Activated CD8-positive, alpha-beta T cell treated with anti-CD3 and anti-CD28 coated beads, Interleukin-2, amount 10 ng/mL, durations not matched to agents 7 days and 5 days (primary cell): ENCODE data around the gene ZNF836. TPM values are rescaled to one million over a fixed set of nuclear protein-coding genes. Genes with fewer than 3 reads are reported as not detected.
A peak's percentile ranks its signal among the peaks of the same experiment; 100 is the strongest.

Source experiments
- ATAC-seq: fragments of 150-1000 bp; cut with Tn5 transposase; one replicate; pipeline ENCODE4 v1.10.0; 2021; ENCODE audit warnings: moderate library complexity
- CTCF ChIA-PET: fragments of 350-600 bp; sonication (Branson Sonifier 250); formaldehyde crosslinking; loops from one replicate; lab custom pipeline; 2021; ENCODE audit warnings: antibody characterized with exemption; lab: Charles Lee
- POLR2A ChIA-PET: fragments of 350-600 bp; sonication (Branson Sonifier 250); formaldehyde crosslinking; loops from one replicate; lab custom pipeline; 2021; ENCODE audit warnings: antibody characterized with exemption; lab: Charles Lee
- DNase-seq: peaks from one replicate; pipeline ENCODE4 v3.0.0-alpha.2; 2020
- H3K27ac Mint-ChIP-seq: one replicate; pipeline ENCODE4 v1.8.0; 2021; ENCODE audit warnings: mild to moderate bottlenecking, mixed read lengths
- H3K27me3 Mint-ChIP-seq: one replicate; pipeline ENCODE4 v1.8.0; 2021; ENCODE audit warnings: low read depth, mixed read lengths
- H3K36me3 Mint-ChIP-seq: one replicate; pipeline ENCODE4 v1.8.0; 2021; ENCODE audit warnings: low read depth, mixed read lengths
- H3K4me1 Mint-ChIP-seq: one replicate; pipeline ENCODE4 v1.8.0; 2021; ENCODE audit warnings: low read depth, mixed read lengths
- H3K4me3 Mint-ChIP-seq: one replicate; pipeline ENCODE4 v1.8.0; 2021; ENCODE audit warnings: mild to moderate bottlenecking, mixed read lengths
- H3K9me3 Mint-ChIP-seq: one replicate; pipeline ENCODE4 v1.8.0; 2022; ENCODE audit warnings: mixed read lengths; ENCODE audit not compliant: insufficient read depth
- total RNA-seq, 2 experiments: library from RNA; stranded (reverse); gene quantifications; one replicate each; pipeline ENCODE4 v1.2.3, GENCODE V29; 2021

The ZNF836 gene
- total RNA-seq, 2 experiments from 2014 or later: 15.5 to 18.7 TPM

DNA sequence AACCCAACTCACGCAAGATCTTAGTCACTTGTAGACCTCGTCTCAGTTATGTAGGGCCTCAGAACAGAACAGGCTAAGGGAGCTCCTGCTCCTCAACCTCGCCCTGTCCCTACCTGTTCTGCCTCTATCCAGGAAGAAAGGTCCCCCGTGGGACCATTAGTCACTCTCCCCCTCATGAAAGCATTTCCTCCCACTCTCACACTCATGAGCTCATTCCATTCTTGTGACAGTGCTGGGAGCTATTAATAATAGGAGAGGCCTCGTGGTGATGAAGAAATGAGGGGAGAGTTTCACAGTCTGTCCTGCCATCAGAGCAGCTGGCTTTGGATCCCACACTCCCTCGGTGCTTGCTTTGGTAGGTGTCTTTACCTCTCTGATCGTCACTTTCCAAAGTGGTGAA, 28.6 kb upstream of the ZNF836 start:
- Mint-ChIP-seq H3K4me3 (no peak overlapping the region), H3K36me3 (peaks cover 70% of the 10 kb centered on the region), H3K4me1 (no peaks in the 10 kb centered on the region), H3K9me3 (no peaks in the 10 kb centered on the region), H3K27ac (no peak overlapping the region), H3K27me3 (no peaks in the 10 kb centered on the region)
- DNase-seq (no peak), ATAC-seq (no peak)
- CTCF ChIA-PET: no interaction called here
- POLR2A ChIA-PET: interaction anchor here (1.4 kb wide), 1 partner anchor 11 kb away, joined by 7 read pairs; the partner anchor contains the start of gene PPP2R1A

DNA sequence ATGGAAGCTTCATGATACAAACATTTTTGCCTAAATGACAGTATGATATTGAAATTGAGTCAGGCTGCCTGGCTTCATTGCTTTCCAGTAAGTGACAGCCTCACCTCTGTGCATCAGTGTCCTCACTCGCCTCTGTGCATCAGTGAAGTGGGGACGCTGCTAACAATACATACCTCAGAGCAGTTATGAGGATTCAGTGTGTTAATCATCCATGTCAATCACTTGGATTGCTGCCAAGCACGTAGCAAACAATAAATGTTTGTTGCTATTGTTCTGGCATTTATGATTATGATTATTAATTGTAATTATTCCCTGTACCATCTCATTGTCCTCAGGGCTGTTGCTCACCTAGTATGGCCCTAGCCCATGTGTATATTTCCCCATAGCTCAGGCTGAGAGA, 27.3 kb upstream of the ZNF836 start:
- ATAC-seq (no peak), DNase-seq (no peak)
- ChIA-PET POLR2A (interaction anchor here (1.0 to 1.4 kb wide), 2 partner anchors 9 kb away, joined by 3 to 7 read pairs; partner anchors contain the start of gene PPP2R1A), CTCF (no interaction called here)
- Mint-ChIP-seq H3K4me3 (no peak overlapping the region), H3K27ac (no peak overlapping the region), H3K4me1 (no peaks in the 10 kb centered on the region), H3K27me3 (no peaks in the 10 kb centered on the region), H3K9me3 (no peaks in the 10 kb centered on the region), H3K36me3 (peaks cover 66% of the 10 kb centered on the region)

DNA sequence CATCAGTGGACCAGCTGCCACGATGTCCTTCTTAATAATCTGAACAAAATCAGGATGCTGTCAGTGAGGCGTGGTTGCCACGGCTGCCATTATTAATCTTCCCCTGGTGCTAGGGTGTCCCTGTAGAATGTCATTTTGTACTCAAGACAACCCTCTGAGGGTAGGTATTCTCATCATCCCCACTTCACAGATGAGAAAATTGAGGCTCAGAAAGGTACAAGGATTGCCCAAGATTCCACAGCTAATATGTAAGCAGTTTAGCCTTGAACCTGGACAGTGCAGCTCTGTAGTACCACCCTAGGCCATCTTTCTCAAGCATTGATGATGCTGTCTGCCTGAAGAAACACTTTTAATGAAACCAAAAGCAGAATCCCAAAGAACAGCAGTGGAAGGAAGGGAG, 26.5 kb upstream of the ZNF836 start:
- ChIA-PET CTCF (no interaction called here), POLR2A (interaction anchor here (1.0 kb wide), 1 partner anchor 8 kb away, joined by 3 read pairs; the partner anchor contains the start of gene PPP2R1A)
- no peak for DNase-seq
- Mint-ChIP-seq H3K4me1 (peaks cover 4% of the 10 kb centered on the region), H3K27me3 (no peaks in the 10 kb centered on the region), H3K9me3 (no peaks in the 10 kb centered on the region), H3K4me3 (no peak overlapping the region), H3K27ac (no peak overlapping the region), H3K36me3 (peaks cover 64% of the 10 kb centered on the region)
- ATAC-seq: no peak

DNA sequence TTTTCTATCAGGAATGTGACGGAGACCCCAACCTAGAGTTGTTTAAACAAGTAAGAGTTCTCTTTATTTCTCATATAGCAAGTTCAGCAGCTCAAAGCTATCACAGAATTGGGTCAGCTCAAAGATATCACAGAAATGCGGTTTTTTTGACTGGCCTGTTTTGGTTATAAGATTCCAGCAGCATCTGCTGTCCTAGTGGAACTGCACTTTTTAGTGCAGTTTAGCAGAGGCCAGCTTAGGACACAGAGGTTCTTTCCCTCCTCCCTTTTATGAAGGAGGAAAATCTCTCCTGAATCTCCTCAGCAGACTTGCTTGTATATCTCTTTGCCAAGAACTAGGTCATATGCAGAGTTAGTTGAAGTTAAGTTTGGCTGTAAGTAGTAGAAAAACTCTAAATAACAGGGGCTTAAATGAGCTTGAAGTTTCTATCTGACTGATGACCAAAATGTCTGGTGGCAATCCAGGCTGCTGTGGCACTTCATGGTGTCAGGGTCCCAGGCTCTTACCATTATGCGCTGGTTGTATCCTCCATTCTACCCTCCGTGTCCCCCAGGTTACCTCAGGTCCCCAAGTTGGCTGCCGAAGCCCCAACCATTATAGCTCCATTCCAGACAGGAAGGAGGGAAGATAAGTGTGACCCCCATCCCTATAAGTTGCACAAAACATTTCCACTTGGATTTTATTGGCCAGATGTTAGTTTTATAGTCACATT, 25.0 kb upstream of the ZNF836 start:
- ATAC-seq (no peak), DNase-seq (no peak)
- H3K27me3 Mint-ChIP-seq: no peaks in the 10 kb centered on the region
- ChIA-PET CTCF (interaction anchor here (1.0 kb wide), 1 partner anchor 13 kb away, joined by 3 read pairs; no protein-coding TSS in a partner anchor), POLR2A (interaction anchor here (0.7 to 1.4 kb wide), 3 partner anchors 9 to 57 kb away, joined by 3 to 4 read pairs (median 3); no protein-coding TSS in a partner anchor)
- H3K36me3 Mint-ChIP-seq: peaks cover 63% of the 10 kb centered on the region
- H3K27ac Mint-ChIP-seq: no peak overlapping the region
- no peak overlapping the region for H3K4me3 Mint-ChIP-seq
- H3K4me1 Mint-ChIP-seq: peaks cover 18% of the 10 kb centered on the region
- no peaks in the 10 kb centered on the region for H3K9me3 Mint-ChIP-seq

DNA sequence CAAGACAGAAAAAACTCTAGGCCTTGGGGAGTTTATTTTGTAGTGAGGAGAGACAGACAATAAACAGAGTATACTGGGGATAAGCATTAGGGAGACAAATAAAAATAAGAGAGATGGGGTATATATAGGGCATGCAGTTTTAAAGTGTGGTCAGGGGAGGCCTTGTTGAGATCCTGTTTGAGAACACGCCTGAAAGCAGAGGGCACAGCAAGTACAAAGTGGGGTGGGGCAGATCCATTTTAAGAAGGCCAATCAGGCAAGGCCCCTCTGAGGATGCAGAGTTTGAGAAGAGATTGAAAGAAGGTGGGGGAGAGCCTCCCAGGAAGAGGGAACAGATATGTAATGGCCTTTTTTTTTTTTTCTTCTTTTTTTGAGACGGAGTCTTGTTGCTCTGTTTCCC, 20.5 kb upstream of the ZNF836 start:
- no peak for ATAC-seq
- Mint-ChIP-seq H3K27me3 (no peaks in the 10 kb centered on the region), H3K27ac (peak overlapping the region; percentile 100), H3K36me3 (peaks cover 49% of the 10 kb centered on the region), H3K9me3 (no peaks in the 10 kb centered on the region), H3K4me3 (peak overlapping the region; percentile 96), H3K4me1 (peaks cover 32% of the 10 kb centered on the region)
- ChIA-PET CTCF (no interaction called here), POLR2A (no interaction called here)
- DNase-seq: no peak

DNA sequence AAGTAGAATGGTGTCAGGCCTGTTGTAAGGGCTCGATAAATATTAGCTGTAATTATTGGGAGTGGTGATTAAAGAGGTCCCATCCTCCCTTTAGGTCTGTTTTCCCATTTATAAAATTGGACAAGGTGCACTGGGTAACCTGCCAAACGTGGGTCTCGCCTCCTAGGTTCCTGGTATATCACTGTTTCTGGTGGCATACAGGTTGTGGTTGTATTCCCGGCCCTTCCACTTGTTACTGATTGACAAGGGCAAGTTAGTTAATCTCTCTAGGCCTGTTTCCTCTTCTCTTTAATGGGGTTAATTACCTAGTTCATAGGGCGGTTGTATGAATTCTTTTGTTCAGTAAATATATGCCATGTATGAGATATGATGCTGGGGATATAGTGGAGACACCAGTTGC, 20.0 kb upstream of the ZNF836 start:
- Mint-ChIP-seq H3K27ac (peak overlapping the region; percentile 100), H3K4me1 (peaks cover 32% of the 10 kb centered on the region), H3K4me3 (peak overlapping the region; percentile 96), H3K36me3 (peaks cover 43% of the 10 kb centered on the region), H3K9me3 (no peaks in the 10 kb centered on the region), H3K27me3 (no peaks in the 10 kb centered on the region)
- DNase-seq (no peak), ATAC-seq (no peak)
- ChIA-PET POLR2A (interaction anchor here (0.7 kb wide), 1 partner anchor 144 kb away, joined by 3 read pairs; no protein-coding TSS in a partner anchor), CTCF (no interaction called here)

DNA sequence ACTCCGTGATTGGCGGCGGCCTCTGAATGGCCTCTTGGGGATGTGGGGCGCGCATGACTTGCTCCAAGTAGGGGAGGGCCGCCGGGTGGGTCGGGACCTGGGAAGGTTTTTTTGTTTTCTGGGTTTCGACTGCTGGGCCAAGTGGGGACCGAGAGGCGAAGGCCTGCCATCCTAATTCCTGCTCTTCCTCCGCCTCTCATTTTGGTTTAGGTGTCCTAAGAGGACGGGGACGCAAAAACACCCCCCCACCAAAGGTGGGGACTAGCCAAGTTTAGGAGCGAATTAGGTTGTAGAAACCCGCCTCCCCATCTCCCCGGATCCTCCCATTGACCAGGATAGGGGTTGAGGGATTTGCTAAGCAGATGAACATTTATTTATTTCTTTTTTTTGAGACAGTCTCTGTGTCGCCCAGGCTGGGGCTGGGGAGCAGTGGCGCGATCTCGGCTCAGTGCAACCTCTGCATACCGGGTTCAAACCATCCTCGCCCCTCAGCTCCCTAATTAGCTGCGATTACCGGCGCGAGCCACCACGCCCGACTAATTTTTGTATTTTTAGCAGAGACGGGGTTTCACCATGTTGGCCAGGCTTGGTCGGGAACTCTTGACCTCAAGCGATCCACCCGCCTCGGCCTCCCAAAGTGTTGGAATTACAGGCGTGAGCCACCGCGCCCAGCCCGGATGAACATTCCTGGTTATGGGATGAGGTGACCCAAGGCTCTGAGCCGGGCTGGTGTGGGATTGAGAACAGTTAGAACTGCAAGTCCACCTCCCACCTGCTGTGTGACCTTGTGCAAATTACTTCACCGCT, 19.3 kb upstream of the ZNF836 start:
- H3K9me3 Mint-ChIP-seq: no peaks in the 10 kb centered on the region
- H3K27me3 Mint-ChIP-seq: no peaks in the 10 kb centered on the region
- peak; percentile 29 for DNase-seq
- H3K4me3 Mint-ChIP-seq: peak overlapping the region; percentile 96
- H3K4me1 Mint-ChIP-seq: peaks cover 32% of the 10 kb centered on the region
- peaks cover 38% of the 10 kb centered on the region for H3K36me3 Mint-ChIP-seq
- peak overlapping the region; percentile 100 for H3K27ac Mint-ChIP-seq
- no peak for ATAC-seq
- POLR2A ChIA-PET: interaction anchor here (0.7 kb wide), 1 partner anchor 145 kb away, joined by 3 read pairs; no protein-coding TSS in a partner anchor
- CTCF ChIA-PET: no interaction called here

DNA sequence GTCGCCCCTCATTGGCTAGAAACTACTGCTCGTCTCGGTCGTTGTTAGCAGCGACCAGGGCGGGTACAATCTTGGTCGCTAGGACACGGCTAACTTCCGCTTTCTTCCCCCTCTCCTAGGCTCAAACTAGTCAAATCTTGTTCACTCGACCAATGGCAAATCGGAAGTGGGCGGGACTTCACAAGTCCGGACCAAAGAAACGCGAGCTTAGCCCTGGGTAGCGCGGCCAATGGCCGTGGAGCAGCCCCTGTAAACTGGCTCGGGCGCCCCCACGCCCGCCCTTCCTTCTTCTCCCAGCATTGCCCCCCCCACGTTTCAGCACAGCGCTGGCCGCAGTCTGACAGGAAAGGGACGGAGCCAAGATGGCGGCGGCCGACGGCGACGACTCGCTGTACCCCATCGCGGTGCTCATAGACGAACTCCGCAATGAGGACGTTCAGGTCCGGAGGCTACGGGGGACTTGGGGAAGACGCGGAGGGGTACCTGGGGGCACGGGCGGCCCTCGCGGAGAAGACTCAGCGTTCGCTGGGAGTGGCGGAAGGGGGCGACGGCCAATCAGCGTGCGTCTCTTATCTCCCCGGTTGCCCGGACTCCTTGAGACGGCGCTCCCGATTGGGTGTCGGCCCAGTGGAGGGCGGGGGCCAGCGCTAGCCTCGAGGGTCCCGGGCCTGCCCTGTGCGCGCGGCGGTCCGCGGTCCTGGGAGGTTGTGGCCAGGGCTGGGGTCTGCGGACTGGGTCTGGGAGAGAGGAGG, 18.5 kb upstream of the ZNF836 start, which contains the start of gene PPP2R1A:
PPP2R1A (plus strand) TSS at position 318 of the 752 bp plus-strand sequence; CDS start at position 363, 45 bp downstream.
- Mint-ChIP-seq H3K27ac (peak within 1 kb of the TSS; percentile 100), H3K9me3 (no peaks in the 10 kb centered on the region), H3K27me3 (no peaks in the 10 kb centered on the region), H3K36me3 (peaks cover 32% of the 10 kb centered on the region), H3K4me1 (peaks cover 32% of the 10 kb centered on the region), H3K4me3 (peak within 1 kb of the TSS; percentile 96)
- ATAC-seq: peak; percentile 89
- ChIA-PET CTCF (interaction anchor here (0.7 to 1.4 kb wide), 5 partner anchors 17 to 50 kb away, joined by 3 to 6 read pairs (median 3); partner anchors contain the start of genes ZNF616 and ZNF836), POLR2A (interaction anchor here (0.6 to 2.3 kb wide), 12 partner anchors 8 to 486 kb away, joined by 3 to 25 read pairs (median 6); partner anchors contain the start of genes ZNF614, ZNF616, ZNF766 and ZNF836)
- DNase-seq: peak; percentile 99

DNA sequence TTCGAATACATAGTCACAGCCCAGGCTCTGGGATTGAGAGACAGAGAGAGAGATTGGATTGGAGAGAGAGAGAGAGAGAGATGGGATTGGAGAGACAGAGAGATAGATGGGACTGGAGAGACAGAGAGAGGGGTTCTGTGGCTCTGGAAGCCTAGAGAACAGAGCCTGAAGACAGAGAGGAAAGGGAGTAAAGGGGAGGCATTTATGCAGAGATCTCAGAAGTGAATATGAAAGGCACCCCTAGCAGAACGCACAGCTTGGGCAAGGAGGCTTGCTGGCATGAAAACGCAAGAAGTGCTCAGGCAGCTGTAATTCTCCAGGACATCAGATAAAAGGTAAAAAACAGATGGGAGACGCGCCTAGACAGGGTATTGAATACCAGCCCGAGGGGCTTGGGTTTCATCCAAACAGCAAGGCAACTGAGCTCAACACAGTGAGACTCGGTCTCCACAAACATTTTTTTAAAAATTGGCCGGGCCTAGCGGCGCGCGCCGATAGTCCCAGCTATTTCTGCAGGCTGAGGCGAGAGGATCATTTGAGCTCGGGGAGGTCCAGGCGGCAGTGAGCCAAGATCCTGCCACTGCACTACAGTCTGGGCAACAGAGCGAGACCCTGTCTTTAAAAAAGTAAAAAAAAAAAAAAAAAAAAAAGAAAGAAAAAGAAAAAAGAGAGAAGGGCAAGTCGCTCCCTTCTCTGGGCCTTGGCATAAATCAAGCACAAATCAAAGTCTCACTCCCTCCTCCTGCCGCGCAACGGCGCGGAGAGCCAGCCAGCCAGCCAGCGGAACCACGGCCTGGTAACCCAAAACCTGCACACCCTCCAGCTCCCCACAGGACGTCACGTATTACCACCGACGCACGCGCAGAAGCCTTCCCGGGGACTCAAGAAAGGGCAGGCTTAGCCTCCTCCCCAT, 17.7 kb upstream of the ZNF836 start:
- H3K4me3 Mint-ChIP-seq: peak overlapping the region; percentile 96

DNA sequence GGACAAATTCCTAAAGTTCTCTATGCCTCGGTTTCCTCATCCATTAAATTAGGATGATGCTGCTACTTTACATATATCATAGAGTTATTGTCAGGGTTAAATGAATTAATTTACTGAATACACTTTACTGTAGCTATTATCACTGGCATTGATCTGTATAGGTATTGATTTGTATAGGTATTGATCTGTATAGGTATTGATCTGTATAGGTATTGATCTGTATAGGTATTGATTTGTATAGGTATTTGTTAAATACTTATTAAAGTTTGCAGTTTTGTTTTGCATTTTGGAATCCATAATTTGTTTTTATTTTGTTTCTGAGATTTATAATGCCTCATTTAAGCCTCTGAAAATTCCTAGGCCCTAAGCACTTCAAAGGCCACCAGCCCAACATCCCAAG, 16.0 kb upstream of the ZNF836 start:
- Mint-ChIP-seq H3K4me3 (no peak overlapping the region), H3K4me1 (peaks cover 23% of the 10 kb centered on the region), H3K27me3 (no peaks in the 10 kb centered on the region), H3K9me3 (no peaks in the 10 kb centered on the region), H3K27ac (no peak overlapping the region), H3K36me3 (peaks cover 12% of the 10 kb centered on the region)
- ChIA-PET CTCF (no interaction called here), POLR2A (no interaction called here)
- ATAC-seq: no peak
- no peak for DNase-seq

More for the DNA sequence above, 17.7 kb upstream of the ZNF836 start:
- DNase-seq (no peak), ATAC-seq (peak; percentile 3)
- Mint-ChIP-seq H3K36me3 (peaks cover 24% of the 10 kb centered on the region), H3K27ac (peak overlapping the region; percentile 100), H3K27me3 (no peaks in the 10 kb centered on the region), H3K4me1 (peaks cover 32% of the 10 kb centered on the region), H3K9me3 (no peaks in the 10 kb centered on the region)
- ChIA-PET POLR2A (interaction anchor here (0.6 to 2.3 kb wide), 13 partner anchors 9 to 485 kb away, joined by 3 to 25 read pairs (median 5); partner anchors contain the start of genes ZNF614, ZNF616, ZNF766 and ZNF836), CTCF (interaction anchor here (0.7 to 1.4 kb wide), 6 partner anchors 16 to 51 kb away, joined by 3 to 6 read pairs (median 3); partner anchors contain the start of genes ZNF616 and ZNF836)
